SK-N-SH (cell line): Measurements from ENCODE around the gene WLS.

Source experiments
- EP300 ChIP-seq, 2 experiments: IDR thresholded peaks; 2 replicates each; pipeline versions ENCODE4 v1.4.0 to v1.6.1; 2012; ENCODE audit warnings: borderline replicate concordance in 1 of 2, low read depth in 1 of 2, low read length in 1 of 2
- FOXM1 ChIP-seq: IDR thresholded peaks from 2 replicates; pipeline ENCODE4 v1.4.0; 2012; ENCODE audit warnings: low read depth, mild to moderate bottlenecking
- GABPA ChIP-seq: IDR thresholded peaks from 2 replicates; pipeline ENCODE4 v1.4.0; 2012; ENCODE audit warnings: low read depth, mild to moderate bottlenecking
- POLR2AphosphoS5 ChIP-seq: IDR thresholded peaks from 2 replicates; pipeline ENCODE4 v1.6.1; 2012; ENCODE audit warnings: low read depth, low read length
- RFX5 ChIP-seq: IDR thresholded peaks from 2 replicates; pipeline ENCODE4 v1.6.1; 2012; ENCODE audit warnings: mild to moderate bottlenecking, improper control_type of control experiment, low read length
- TF ChIP-seq, protein P1 (sequence below): fragments of 200-600 bp; sonication (generic); IDR thresholded peaks from 2 replicates; pipeline ENCODE4 v1.6.1; 2017; ENCODE audit warnings: antibody characterized with exemption, mild to moderate bottlenecking, moderate library complexity

DNA sequence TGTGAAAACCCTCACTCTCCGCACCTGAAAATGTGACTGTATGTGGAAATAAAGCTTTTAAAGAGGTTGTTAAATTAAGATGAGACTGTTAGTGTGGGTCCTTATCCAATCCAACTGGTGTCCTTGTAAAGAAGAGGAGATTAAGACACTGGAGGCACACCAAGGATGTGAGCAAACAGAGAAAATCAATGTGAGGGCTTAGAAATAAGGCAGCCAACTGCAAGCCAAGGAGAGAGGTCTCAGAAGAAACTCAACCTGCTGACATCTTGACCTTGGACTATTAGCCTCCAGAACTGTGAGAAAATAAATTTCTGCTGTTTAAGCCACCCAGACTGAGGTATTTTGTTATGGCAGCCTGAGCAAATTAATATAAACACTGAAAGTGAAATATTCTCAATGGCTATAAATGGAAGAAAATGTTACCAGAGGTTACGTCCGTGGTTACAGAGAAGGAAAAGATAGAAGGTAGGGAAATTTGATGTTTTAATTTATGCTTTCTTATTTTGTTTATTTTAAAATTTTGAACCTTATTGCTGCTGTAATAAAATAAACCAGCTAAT, 22.4 kb upstream of the WLS start:
- TF ChIP-seq, protein P1, sequence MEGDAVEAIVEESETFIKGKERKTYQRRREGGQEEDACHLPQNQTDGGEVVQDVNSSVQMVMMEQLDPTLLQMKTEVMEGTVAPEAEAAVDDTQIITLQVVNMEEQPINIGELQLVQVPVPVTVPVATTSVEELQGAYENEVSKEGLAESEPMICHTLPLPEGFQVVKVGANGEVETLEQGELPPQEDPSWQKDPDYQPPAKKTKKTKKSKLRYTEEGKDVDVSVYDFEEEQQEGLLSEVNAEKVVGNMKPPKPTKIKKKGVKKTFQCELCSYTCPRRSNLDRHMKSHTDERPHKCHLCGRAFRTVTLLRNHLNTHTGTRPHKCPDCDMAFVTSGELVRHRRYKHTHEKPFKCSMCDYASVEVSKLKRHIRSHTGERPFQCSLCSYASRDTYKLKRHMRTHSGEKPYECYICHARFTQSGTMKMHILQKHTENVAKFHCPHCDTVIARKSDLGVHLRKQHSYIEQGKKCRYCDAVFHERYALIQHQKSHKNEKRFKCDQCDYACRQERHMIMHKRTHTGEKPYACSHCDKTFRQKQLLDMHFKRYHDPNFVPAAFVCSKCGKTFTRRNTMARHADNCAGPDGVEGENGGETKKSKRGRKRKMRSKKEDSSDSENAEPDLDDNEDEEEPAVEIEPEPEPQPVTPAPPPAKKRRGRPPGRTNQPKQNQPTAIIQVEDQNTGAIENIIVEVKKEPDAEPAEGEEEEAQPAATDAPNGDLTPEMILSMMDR: no peak
- no peak for TF ChIP-seq POLR2AphosphoS5
- TF ChIP-seq EP300 (IDR thresholded peaks at IDR 0.05; ENCODE audit: borderline replicate concordance in 1 of 2, low read depth in 1 of 2, low read length in 1 of 2): no peak
- TF ChIP-seq RFX5: no peak
- TF ChIP-seq GABPA: no peak
- TF ChIP-seq FOXM1: no peak
